Activated T-cell treated with anti-CD3 and anti-CD28 coated beads, Interleukin-2, amount 50 U/mL, for 1 hour (primary cell): ENCODE data around the gene SPOCD1.

ENCODE experiments used
- DNase-seq: peaks from one replicate; pipeline ENCODE4 v3.0.0-alpha.2; 2020

The SPOCD1 gene

DNA sequence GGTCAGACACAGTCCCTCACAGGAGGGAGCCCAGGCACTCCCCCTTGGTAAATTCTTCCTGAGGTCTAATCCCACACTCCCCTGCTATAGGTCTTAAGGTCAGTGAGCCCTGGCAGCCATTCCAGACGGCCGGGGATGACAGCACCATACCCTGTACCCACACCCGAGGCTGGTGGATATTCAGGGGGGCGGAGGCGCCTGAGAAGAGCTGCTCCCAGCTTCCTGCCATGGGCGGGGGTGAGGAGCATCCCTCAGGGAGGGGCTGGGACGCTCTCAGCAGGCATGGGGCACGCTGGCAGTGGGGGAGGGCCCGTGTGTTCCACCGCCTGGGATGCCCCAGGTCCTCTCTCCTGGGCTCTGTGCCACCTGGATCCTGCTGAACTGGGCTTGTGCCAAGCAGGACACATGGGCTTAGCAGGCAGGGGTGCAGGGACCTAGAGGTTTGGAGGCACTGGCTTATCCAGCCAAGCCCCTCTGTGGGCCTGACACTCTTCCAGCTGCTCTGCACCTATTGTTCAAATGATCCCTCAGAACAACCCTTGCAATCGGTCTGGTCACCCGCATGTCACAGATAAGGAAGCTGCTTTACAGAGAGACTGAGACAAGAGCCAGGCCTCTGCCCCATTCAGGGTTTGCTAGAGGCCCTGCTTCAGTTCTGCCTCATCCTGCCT is 46.0 kb downstream of the SPOCD1 start:
- DNase-seq = no peak

DNA sequence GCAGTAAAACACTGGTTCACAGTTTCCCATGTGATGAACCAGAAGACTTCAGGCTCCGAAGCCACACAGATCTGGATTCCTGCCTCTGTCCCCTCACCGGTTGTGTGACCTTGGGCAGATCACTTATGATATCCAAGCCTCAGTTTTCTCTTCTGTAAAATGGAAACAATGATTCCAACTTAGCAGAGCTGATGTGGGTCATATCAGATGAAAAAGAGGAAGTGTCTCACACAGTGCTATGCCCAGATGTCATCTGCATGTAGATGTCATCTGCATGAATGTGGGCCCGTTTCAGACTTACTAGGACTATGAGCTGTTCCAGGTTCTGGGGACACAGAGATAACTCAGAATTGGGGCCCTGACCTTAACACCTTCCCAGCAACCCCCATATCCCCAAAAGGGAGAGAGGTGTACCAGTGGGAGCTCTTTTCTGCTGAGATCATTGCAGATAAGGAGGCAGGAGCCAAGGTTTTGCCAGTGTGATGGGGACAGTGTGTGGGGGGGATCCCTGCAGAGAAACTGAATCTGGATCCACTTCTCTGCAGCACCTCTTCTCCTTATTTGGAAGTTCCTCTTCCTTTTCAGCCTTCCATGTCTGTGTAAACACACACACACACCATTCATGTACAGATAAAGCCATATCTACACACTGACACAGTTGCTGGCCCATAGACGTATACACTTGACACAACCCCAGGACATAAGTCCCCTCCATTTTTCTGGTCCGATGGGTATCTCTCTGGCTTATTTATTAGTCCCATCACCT is 46.7 kb downstream of the SPOCD1 start:
- DNase-seq = no peak

DNA sequence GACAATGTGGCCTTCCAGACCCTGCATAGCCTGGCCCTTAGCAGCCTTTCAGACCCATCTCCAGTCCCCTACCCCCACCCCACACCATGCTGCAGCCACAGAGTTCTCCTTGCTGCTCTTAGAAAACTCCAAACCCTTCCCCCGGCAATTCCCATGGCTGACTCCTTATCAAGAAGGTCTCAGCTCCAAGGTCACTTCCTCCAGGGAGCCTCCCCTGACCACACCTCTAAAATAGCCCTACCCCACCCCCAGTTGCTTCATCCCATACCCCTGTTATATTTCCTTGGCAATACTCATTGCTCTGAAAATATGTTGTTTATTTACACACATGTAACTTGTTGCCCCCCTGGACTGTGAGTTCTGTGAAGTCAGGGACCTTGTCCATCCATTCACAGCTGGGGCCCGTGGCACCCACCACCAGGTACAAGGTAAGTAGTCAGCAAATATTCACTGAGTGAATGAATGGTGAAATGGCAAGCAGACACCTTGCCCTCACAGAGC is 47.4 kb downstream of the SPOCD1 start:
- no peak for DNase-seq

DNA sequence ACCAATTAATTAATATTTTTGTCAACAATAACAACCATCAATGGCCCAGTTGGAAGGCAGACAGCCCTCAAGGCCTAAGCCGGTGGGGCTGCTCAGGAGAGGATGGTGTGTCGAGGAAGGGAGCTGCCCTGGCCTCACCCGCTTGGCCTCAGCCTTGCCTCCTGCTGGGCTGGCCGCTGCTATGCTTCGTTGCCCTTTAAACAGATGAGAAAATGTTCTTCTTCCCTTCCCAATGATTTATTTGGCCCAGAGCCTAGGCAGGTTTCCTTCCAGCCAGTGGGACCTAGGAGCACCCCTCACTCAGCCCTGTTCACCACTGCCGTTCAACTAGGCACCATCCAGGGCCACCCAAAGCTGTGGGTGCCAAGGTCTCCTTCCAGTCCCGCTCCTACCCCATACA is 48.6 kb downstream of the SPOCD1 start:
- no peak for DNase-seq

DNA sequence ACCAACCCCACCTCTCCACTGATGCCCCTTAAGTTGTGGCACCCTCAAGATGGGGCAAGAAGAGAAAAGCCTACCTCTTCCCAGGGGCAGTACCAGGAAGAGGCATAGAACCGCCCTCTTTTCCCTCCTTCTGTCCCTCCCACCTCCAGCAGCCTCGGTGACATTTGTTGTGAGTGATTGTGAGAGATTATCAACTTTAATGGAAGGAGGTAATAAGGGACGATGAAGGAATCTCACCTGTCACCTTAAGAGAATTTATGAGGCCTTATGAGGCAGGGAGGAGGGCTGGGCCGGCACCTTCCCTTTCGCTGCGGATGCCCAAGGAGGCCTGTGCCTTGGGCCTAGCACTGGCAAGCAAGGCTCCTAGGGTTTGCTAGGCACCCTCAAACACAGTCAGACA is 50.3 kb downstream of the SPOCD1 start:
- DNase-seq = no peak

DNA sequence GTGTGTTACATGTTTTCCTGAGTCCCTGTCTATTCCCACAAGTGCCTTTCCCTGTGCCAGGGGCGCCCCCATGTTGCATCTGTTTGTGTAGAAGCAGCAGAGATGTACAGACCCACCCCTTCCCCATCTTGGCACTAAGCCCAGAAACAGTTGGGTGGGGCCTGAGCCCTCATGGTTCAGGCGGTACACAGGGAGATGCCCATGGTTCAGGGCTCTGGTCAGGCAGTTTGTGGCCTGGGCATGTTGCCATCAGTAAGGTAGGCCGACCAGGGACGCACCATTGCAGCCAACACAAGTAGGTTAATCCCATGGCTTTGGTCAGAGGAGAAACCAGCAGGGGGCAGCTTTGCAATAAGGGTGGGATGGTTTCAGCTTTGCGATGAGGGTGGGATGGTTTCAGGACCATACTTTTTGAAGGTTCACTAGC is 50.8 kb downstream of the SPOCD1 start:
- DNase-seq = peak; percentile 27

DNA sequence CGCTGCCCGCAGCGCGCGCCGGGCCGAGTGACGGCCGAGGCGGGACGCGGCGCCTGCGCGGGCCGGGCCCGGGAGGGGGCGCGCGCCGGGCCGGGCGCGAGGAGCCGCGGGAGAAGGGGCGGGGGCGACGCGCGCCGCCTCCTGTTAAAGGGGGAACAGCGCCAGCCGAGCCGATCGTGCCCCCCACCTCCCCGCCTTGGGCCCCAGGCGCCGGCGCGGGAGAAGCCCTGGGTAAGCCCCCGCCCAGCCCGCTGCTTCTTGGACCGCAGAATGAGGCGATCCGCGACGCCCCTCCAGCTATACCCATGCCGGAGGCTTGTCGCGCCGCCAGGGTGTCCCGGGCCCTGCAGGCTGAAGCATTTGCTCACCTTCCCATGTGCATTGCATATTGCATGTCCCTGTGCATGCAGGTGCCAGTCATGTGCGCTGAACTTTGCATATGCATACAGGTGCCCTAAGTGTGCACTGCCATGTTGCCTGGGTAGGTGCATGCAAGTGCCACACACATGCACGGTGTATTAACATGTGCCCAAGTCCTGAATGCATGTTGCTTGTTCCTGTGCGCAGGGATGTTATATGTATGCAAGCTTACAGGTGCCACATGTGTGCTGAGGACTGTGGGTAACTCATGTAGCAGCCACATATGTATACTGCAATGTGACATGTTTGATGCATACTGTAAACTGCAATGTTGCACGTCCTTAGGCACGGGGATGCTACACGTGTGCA is 51.3 kb downstream of the SPOCD1 start, which contains the start of gene ADGRB2:
Gene ADGRB2, minus strand, starts transcription at position 29 of the 729 bp plus-strand sequence. CDS start 7,119 bp downstream, outside the sequence.
- peak; percentile 52 for DNase-seq

DNA sequence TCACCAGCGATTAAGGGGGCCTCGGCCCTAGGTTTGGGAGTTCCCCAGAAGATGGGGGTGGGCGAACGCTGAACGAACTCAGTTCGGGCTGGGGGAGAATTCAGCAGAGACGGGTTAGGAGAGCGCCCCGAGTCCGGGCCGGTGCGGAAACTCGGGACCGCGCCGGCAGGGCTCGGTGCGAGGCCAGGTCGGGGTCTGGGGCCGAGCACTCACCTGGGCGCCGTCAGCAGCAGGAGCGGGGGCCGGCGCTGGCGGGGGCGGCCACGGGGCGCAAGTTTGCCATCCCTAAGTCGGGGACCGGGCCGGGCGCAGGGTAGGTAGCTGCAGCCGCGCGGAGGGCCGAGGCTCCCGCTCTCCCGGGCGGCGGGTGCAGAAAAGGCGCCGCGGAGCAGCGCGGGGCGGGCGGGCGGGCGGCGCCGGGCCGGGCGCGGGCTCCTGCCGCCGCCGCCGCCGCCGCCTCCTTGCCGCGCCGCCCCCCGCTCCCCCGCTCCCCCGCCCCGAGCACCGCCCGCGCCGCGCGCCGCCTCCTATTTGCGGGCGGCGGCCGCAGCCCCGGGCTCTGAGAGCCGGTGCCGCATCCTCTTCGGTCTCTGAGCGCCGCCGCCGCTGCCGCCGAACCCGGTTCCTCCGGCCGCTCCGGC is 52.0 kb downstream of the SPOCD1 start:
- DNase-seq = peak; percentile 34

DNA sequence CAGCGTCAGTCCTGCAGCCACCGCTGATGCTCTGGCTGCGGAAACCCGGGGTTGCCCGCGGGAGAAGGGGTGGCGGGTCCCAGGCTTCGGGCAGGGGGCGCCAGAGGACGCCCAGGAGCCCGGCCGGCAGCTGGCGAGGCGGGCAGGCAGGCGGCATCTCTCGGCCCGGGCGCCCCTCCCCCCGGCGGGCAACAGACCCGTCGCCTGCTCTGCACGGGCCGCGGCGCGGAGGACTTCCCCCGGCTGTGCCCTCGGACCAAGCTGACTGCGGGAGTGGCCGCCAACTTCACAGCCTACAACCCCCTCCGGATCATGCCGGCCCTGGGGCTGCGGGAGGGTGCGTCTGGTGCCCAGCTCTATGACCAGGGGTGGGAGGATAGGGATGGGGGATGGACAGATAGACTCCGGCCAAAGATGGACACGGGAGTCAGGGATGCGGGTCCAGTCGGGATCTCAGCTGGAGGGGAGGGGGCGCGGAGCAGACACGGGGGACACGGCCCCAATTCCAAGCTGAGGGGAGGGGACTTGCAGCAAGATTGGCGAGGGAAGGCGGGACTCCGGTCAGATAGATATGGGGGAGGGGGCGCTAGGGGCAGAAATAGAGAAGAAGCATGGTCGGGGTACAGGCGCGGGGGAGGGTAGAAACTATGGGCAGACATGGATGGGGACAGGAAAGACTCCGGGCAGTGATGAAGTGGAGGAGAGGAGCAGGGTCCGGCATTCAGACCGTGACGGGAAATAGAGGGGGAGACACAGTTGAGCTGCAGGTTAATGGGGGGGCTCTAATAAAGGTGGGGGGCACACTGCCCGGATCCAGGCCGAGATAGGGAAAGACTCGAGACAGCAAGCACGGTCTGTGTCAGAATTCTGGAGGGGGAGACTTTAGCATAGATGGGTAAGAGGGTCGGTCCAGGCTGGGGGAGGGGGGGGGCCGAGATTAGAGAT is 52.8 kb downstream of the SPOCD1 start:
- DNase-seq = peak; percentile 76

DNA sequence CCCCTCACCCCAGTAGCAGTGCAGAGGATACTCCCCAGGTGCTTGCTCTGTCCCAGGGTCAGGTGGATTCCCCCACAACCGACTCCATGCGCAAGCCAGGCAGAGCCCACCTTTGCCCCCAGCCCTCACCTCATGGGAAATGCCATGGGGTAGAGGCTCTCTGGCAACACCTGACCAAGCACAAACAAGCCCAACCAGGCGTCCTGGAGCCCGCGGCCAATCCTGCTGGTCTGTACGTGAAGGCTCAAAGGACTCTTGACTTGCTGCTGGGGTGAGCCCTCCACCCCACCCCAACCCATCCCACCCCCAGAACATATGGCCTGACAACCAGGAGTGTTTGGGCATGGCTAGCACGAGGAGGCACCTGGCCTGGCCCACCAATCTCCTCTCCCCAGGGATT is 53.5 kb downstream of the SPOCD1 start:
- no peak for DNase-seq

DNA sequence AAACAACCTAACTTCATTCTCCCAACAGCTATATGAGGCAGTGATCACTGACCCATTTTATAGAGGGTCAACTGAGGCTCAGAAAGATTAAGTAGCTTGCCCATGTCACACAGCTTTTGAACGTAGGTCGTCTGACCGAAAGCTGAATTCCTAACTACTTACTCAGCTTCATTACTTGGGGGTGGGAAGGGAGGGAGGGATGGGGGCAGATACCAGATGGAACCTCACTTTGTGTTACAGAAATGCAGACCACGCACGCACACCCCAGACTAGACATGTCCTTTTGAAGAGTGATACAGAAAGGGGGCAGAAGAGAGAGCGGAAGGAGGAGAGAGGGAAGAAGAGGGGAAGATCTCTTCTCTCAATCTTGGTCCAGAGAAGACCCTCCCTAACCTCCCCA is 53.9 kb downstream of the SPOCD1 start:
- no peak for DNase-seq

DNA sequence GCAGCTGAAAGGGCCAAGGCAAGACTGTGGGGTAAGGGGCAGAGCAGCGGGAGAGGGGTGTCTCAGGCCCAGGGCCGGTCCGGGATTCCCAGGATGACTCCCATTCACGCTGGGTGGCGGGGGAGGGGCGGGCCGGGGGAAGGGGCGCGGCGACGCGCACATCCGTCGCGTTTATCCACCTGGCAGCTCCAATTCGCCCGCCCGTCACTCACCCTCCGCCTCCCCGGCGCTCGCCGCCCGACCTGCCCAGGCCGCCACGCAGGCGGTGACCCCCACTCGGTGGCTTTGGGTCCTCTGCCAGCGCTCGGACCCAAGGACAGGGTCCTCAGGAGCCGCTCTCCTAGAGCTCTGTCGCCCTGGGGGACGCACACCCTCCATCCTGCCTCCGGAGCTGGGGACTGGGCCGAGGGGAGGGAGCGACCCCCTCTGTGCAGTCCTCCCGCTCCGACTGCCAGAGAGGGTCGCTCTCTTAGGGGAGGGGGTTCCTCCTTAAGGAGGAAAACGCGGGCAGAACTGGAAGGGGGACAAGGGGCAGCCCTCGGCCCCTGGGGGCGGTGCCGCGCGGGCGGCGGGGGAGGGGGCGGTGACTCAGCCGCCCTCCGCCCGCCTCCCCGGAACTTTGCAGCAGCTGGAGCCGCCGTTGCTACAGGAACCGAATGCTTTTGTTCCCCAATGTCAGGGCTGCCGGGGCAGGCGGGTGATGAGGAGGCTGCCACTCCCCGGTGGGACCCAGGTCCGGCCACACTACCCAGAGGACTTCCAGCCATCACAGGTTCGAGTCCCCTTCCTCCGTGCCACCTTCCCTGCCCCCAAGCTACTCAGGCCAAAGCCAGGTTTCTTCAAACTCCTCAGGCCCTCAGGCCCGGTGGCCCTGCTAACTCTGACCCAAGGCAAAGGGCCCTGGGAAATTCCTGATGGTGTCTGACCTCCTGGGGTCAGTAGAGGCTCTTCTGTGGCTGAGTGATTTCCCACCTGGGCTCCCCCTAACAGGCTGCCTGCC is 55.1 kb downstream of the SPOCD1 start:
- peak; percentile 74 for DNase-seq

DNA sequence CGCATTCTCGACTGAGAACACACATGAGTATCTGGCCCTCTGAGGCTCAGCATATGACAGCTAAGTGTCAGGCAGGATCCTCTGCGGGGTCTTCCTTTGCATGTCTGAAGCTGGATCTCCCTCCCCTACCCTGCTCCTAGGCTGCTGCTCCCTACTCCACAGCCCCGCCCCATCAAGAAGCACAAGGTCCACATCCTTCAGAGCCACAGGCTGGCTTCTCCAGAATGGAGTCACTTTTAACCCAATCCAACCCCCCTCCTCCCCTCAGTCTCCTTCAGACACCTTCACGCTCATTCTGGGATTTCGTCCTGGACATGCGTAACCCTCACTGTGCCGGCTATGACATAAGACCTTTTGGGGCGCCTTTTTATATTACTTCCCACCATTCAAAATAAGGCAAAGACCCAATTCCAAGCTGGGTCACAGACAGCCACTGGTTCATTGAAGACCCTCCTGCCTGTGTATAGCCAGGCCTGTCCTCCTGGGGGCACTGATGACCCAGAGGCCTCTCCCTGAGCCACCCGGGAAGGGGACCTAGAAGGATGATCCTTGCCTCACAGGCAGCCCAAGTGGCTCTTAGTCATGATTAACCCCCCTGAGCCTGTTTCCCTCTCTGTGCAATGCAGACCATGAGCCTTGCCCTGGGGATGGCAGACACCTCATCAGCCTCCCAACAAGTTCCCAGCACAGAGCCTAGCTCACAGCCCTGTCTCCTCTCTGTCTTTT is 56.4 kb downstream of the SPOCD1 start:
- DNase-seq = no peak

DNA sequence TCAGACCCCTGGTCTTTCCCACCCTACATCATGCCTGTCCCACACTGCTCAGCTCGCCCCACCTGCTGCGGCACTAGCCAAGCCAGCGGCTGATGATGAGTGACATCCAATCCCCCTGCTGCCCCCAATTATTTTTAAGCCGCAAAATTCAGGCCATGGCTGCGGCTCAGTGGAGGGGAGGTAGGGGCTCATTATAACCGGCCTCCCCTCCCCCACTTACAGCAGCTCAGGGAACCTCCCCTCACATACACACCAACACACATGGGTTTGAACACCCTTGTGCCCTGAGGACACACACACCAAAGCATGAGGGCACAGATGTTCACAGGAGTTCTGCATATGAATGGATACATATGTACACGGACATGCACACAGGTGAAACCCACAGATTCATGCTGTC is 57.0 kb downstream of the SPOCD1 start:
- DNase-seq = no peak

DNA sequence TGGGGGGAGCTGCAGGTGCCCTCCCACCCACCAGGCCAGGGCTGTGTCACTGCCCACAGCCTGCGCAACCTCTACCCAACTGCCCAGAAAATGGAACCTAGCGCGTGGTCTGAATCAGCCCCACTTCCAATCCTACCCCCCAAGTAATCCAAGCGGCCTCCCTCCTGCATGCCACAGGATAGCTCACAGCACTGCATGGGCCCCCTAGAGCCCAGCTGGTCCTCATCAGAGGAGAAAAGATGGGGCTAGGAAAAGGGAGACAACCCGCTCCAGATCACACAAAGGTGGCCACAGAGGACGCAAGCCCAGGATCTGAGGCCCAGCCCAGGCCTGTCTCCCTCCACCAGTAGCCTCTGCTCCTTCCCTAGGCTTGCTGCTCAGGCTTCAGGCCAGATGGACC is 57.8 kb downstream of the SPOCD1 start:
- DNase-seq = no peak

DNA sequence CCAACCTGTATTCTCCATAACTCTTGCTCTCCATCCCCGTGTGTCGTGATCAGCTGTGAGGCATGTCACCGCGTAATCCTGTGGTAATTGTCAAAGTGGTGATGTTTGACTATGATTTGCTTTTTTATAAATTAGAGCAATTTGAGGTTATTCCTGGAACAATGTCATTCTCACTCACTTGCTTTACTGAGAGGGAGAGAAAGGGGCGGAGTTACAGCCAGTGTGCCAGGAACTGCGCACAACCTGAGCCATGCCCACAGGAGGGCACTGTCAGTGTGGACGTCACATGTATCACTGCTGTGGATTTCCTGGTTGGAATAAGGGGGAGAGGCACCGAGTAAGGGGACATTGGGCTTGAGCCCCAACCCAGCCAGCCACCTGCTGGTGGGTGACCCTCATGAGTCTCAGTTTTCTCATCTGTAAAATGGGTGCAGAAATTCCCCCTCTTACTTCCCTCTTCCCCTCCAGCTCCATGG is 58.6 kb downstream of the SPOCD1 start:
- DNase-seq = no peak

DNA sequence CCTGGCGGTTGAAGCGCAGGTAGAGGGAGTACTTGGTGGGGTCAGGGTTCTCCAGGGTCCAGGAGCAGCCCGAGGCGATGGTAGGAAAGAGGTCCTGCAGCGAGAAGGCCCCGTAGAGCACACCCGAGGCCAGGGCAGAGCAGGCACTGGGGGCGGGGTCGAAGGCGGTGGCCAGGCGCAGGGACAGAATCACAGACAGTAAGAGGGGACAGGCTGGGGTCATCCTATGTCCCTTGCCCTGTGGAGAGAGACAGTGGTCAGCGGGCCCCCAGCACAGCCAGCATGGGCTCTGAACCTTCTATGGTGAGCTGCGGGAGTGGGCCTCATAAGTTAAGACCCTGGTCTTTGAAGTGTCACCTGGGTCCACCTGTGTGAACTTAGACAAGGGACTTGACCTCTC is 59.2 kb downstream of the SPOCD1 start:
- no peak for DNase-seq

DNA sequence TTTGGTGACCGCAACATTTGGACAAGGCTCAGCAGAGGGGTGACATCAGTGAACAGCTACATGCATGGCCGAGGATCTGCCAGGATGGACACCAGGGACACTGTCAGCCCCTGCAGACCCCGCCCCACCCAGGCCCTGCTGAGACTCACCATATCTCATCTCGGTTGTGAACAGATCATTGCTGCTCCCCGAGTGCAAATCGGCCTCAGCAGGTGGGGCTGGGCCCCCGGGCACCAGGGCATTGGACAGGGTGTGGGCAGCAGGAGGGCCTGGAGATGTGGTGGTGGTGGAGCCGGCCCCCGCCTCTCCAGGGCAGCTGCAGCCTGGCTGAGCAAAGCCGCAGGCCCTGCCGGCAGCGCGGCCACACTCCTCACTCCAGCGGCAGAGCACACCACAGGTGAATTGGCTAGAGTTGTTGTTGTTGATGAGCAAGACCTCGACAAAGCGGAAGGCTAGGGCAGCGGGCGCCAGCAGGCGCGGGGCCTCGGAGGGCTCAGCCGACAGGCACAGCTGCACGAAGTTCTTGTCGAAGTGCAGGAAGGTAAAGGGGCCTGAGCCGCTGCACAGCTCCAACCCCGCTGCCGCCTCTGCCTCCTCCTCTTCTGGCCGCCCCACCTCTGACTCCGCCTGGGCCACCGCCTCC is 59.9 kb downstream of the SPOCD1 start:
- DNase-seq = no peak

DNA sequence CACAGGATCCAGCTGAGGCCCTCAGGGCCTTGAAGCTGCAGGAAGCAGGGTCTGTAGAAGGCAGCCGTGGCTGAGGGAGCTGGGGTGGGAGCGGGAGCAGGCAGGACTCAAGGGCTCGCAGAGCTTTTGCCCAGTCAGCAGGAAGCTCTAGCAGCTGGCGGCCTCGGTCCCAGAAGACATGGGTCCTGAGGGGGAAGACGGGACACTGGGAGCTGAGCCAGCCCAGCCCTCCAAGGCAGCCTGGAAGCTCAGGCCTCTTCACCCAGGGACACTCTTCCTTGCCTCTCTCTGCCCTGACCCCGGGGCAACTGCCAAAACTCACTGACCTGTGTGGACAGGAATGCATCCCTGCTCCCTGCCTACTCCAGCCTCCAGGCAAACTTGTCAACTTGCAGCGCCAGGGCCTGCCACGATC is 60.6 kb downstream of the SPOCD1 start:
- no peak for DNase-seq
